Vagina (tissue), 2 donors: ENCODE measurements around the gene L3MBTL4.

Experiments used
- POLR2A ChIP-seq, 2 donors: fragments of 450-650 bp; IDR thresholded peaks; one replicate each; pipeline ENCODE4 v1.6.1; 2017; ENCODE audit warnings: antibody characterized with exemption in 2 of 2, mild to moderate bottlenecking in 2 of 2, moderate library complexity in 2 of 2
- TF ChIP-seq, protein P1 (sequence below), 3 experiments: fragments of 450-650 bp in 2 of 3; fragments of 200-600 bp in 1 of 3; sonication (generic) in 1 of 3; IDR thresholded peaks; one replicate each; pipeline ENCODE4 v1.5.1; 2017 to 2019; ENCODE audit warnings: antibody characterized with exemption in 3 of 3, mild to moderate bottlenecking in 2 of 3, moderate library complexity in 2 of 3

DNA sequence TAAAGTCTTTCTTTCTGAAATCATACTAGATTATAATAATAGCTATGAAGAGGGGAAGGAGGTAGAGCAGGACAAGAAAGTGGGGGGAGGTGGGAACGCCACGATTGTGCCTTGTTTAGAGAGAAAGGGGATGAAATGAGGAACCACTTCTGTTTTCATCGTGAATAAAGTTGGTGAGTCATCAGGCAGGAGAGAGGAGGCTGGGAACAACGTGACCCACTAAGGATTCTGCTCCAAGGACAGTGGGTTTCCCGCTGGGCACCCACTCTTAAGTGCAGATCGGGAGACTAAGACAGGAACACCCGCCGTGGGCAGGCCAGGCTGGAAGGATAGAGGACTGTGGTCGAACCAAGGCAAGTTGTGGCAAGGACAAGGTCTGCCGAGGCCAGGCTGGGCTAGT lies 158.2 kb downstream of the L3MBTL4 start:
- TF ChIP-seq, protein P1, sequence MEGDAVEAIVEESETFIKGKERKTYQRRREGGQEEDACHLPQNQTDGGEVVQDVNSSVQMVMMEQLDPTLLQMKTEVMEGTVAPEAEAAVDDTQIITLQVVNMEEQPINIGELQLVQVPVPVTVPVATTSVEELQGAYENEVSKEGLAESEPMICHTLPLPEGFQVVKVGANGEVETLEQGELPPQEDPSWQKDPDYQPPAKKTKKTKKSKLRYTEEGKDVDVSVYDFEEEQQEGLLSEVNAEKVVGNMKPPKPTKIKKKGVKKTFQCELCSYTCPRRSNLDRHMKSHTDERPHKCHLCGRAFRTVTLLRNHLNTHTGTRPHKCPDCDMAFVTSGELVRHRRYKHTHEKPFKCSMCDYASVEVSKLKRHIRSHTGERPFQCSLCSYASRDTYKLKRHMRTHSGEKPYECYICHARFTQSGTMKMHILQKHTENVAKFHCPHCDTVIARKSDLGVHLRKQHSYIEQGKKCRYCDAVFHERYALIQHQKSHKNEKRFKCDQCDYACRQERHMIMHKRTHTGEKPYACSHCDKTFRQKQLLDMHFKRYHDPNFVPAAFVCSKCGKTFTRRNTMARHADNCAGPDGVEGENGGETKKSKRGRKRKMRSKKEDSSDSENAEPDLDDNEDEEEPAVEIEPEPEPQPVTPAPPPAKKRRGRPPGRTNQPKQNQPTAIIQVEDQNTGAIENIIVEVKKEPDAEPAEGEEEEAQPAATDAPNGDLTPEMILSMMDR (IDR thresholded peaks at IDR 0.05), result no peak
- TF ChIP-seq POLR2A (IDR thresholded peaks at IDR 0.05), result no peak
